DND-41 (cell line): Measurements from ENCODE around the gene RPL5.
A peak's percentile ranks its signal among the peaks of the same experiment; 100 is the strongest.

Source experiments
- ATAC-seq: fragments of 200-7000 bp; cut with Tn5 transposase; 3 replicates; pipeline ENCODE4 v1.9.1; 2021; ENCODE audit warnings: low read depth; ENCODE audit not compliant: insufficient read depth
- DNase-seq: peaks from one replicate; pipeline ENCODE4 v3.0.0-alpha.2; 2020
- H2AFZ ChIP-seq: 2 replicates; pipeline ENCODE4 v1.6.0; 2012; ENCODE audit warnings: low read depth, low read length
- H3K27ac ChIP-seq: 2 replicates; pipeline ENCODE4 v1.5.1; 2012; ENCODE audit warnings: low read length, inconsistent platforms
- H3K27me3 ChIP-seq: fragments of 200-600 bp; sonication (generic); 2 replicates; pipeline ENCODE4 v1.6.0; 2012; ENCODE audit warnings: low read length, mild to moderate bottlenecking, inconsistent platforms; ENCODE audit not compliant: insufficient read depth, poor library complexity
- H3K36me3 ChIP-seq: 2 replicates; pipeline ENCODE4 v1.5.1; 2012; ENCODE audit warnings: low read length, inconsistent platforms; ENCODE audit not compliant: insufficient read depth
- H3K4me1 ChIP-seq: 2 replicates; pipeline ENCODE4 v1.5.1; 2012; ENCODE audit warnings: mild to moderate bottlenecking, low read length; ENCODE audit not compliant: insufficient read depth
- H3K4me2 ChIP-seq: 2 replicates; pipeline ENCODE4 v1.6.0; 2012; ENCODE audit warnings: mild to moderate bottlenecking, moderate library complexity, low read length, inconsistent platforms; ENCODE audit not compliant: insufficient read depth
- H3K4me3 ChIP-seq, 2 experiments: fragments of 200-600 bp in 1 of 2; shearing (Covaris generic) in 1 of 2; 2 replicates each; pipeline ENCODE4 v1.5.1; 2012 to 2016; ENCODE audit warnings: inconsistent platforms in 2 of 2, low read length in 2 of 2, mild to moderate bottlenecking in 2 of 2, low read depth in 1 of 2, moderate library complexity in 1 of 2
- H3K79me2 ChIP-seq: 2 replicates; pipeline ENCODE4 v1.6.0; 2012; ENCODE audit warnings: low read length, inconsistent platforms; ENCODE audit not compliant: insufficient read depth
- H3K9ac ChIP-seq: 2 replicates; pipeline ENCODE4 v1.6.0; 2012; ENCODE audit warnings: low read depth, mild to moderate bottlenecking, inconsistent platforms, low read length, moderate library complexity
- H3K9me3 ChIP-seq: 2 replicates; pipeline ENCODE4 v1.5.1; 2012; ENCODE audit warnings: low read length, moderate library complexity, mild to moderate bottlenecking, inconsistent platforms; ENCODE audit not compliant: insufficient read depth, severe bottlenecking
- H4K20me1 ChIP-seq: 2 replicates; pipeline ENCODE4 v1.6.0; 2012; ENCODE audit warnings: low read length; ENCODE audit not compliant: insufficient read depth
- CTCF ChIP-seq: IDR thresholded peaks from 2 replicates; pipeline ENCODE4 v1.5.1; 2012; ENCODE audit warnings: borderline replicate concordance, low read length, moderate library complexity, mild to moderate bottlenecking; ENCODE audit not compliant: poor library complexity, severe bottlenecking; ENCODE audit errors: extremely low read depth
- EZH2 ChIP-seq: IDR thresholded peaks from 3 replicates; pipeline ENCODE4 v1.6.1; 2012; ENCODE audit warnings: borderline replicate concordance, low read depth, mild to moderate bottlenecking, moderate library complexity, low read length, inconsistent platforms; ENCODE audit not compliant: severe bottlenecking

Gene RPL5

DNA sequence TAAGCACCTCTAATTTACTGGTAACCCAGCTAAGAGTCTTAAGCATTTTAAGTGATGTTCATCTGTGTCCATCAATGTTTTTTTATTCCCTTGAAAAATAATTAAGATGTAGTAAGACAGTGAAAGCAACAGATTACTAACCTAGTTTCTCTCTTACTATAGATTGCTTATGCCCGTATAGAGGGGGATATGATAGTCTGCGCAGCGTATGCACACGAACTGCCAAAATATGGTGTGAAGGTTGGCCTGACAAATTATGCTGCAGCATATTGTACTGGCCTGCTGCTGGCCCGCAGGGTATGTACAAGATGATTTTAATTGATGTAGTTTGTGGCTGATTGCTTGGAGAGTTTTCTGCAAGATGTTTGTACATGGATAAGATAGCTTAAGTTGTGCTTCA, 2.8 kb downstream of the RPL5 start:
- Histone ChIP-seq H4K20me1 (peaks cover 73% of the 10 kb centered on the region), H2AFZ (no peak overlapping the region), H3K27me3 (no peaks in the 10 kb centered on the region), H3K9ac (peak overlapping the region; percentile 82), H3K36me3 (peaks cover 77% of the 10 kb centered on the region), H3K4me3 (peak overlapping the region; percentile 78 to 83; a peak in 2 of 4 replicates), H3K4me1 (peaks cover 60% of the 10 kb centered on the region), H3K27ac (no peak overlapping the region), H3K9me3 (no peaks in the 10 kb centered on the region), H3K79me2 (peaks cover 78% of the 10 kb centered on the region), H3K4me2 (peak overlapping the region; percentile 76)
- no peak for TF ChIP-seq CTCF
- no peak for TF ChIP-seq EZH2
- DNase-seq (no peak), ATAC-seq (no peak)

GRCh38 chr1:92837062-92837461, 5.2 kb downstream of the RPL5 start:
- TF ChIP-seq CTCF, result no peak
- no peak for TF ChIP-seq EZH2
- DNase-seq (no peak), ATAC-seq (no peak)
- H4K20me1 ChIP-seq, result peaks cover 90% of the 10 kb centered on the region
- H3K36me3 ChIP-seq, result peaks cover 100% of the 10 kb centered on the region
- peaks cover 54% of the 10 kb centered on the region for H3K4me1 ChIP-seq
- H3K79me2 ChIP-seq, result peaks cover 91% of the 10 kb centered on the region
- peak overlapping the region; percentile 76; the same call in 1 of the 2 replicates for H3K4me2 ChIP-seq
- no peaks in the 10 kb centered on the region for H3K9me3 ChIP-seq
- H3K27me3 ChIP-seq, result no peaks in the 10 kb centered on the region
- H3K9ac ChIP-seq, result no peak overlapping the region
- no peak overlapping the region for H3K27ac ChIP-seq
- peak overlapping the region in 1 of 2 experiments; percentile 11; a peak in 1 of 4 replicates for H3K4me3 ChIP-seq
- H2AFZ ChIP-seq, result no peak overlapping the region

- DNase-seq, result no peak
- H2AFZ ChIP-seq, result no peak overlapping the region
- no peak overlapping the region for H3K4me3 ChIP-seq
- peaks cover 77% of the 10 kb centered on the region for H4K20me1 ChIP-seq
- TF ChIP-seq CTCF (no peak), EZH2 (no peak)
- peaks cover 100% of the 10 kb centered on the region for H3K36me3 ChIP-seq
- no peak; the same call in 2 of the 3 replicates for ATAC-seq
- H3K9me3 ChIP-seq, result no peaks in the 10 kb centered on the region
- no peak overlapping the region for H3K27ac ChIP-seq
- H3K79me2 ChIP-seq, result peaks cover 77% of the 10 kb centered on the region
- no peaks in the 10 kb centered on the region for H3K27me3 ChIP-seq
- no peak overlapping the region for H3K9ac ChIP-seq
- peak overlapping the region; percentile 76; the same call in 1 of the 2 replicates for H3K4me2 ChIP-seq
- peaks cover 47% of the 10 kb centered on the region for H3K4me1 ChIP-seq
Observed at GRCh38 chr1:92838519-92838918, 6.7 kb downstream of the RPL5 start.

DNA sequence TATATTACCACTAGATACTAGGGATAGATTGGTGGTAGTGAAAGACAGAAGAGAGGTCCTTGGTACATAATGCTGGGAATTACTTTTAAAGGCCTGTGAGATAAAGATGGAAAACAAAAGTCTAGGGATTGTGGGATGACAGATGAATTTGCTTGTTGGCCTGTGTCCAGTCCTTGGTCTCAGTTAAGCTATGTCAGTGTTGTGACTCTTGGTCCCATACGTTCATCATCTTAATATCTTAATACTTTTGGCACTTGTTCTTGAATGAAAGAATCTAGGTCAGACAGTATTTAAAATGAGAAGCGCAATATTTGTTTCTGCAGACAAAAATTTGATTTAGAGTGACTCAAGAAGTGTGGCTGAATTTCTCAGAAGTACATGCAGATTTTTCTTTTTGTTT, 7.6 kb downstream of the RPL5 start:
- H2AFZ ChIP-seq, result no peak overlapping the region
- no peak for ATAC-seq

More for the DNA sequence above, 7.6 kb downstream of the RPL5 start:
- TF ChIP-seq CTCF (no peak), EZH2 (no peak)
- H3K27me3 ChIP-seq, result no peaks in the 10 kb centered on the region
- H3K4me2 ChIP-seq, result no peak overlapping the region
- peaks cover 100% of the 10 kb centered on the region for H3K36me3 ChIP-seq
- peaks cover 68% of the 10 kb centered on the region for H4K20me1 ChIP-seq
- DNase-seq, result no peak
- H3K79me2 ChIP-seq, result peaks cover 67% of the 10 kb centered on the region
- H3K27ac ChIP-seq, result no peak overlapping the region
- H3K4me3 ChIP-seq, result no peak overlapping the region
- H3K4me1 ChIP-seq, result peaks cover 38% of the 10 kb centered on the region
- H3K9me3 ChIP-seq, result no peaks in the 10 kb centered on the region
- no peak overlapping the region for H3K9ac ChIP-seq
